Glutamatergic neuron (in vitro differentiated cells): Measurements from ENCODE around the gene HRAS. TPM values are rescaled to one million over a fixed set of nuclear protein-coding genes. Genes with fewer than 3 reads are reported as not detected.

Source experiments
- DNase-seq: peaks from one replicate; pipeline ENCODE4 v3.0.0; 2022
- H3K27ac Mint-ChIP-seq: one replicate; pipeline ENCODE4 v1.8.0; 2020; ENCODE audit warnings: mild to moderate bottlenecking, mixed read lengths, inconsistent platforms; ENCODE audit not compliant: unreplicated experiment
- H3K27me3 Mint-ChIP-seq: one replicate; pipeline ENCODE4 v1.8.0; 2020; ENCODE audit warnings: mild to moderate bottlenecking, moderate library complexity, mixed read lengths, inconsistent platforms; ENCODE audit not compliant: unreplicated experiment
- H3K36me3 Mint-ChIP-seq: one replicate; pipeline ENCODE4 v1.8.0; 2020; ENCODE audit warnings: mild to moderate bottlenecking, mixed read lengths, inconsistent platforms; ENCODE audit not compliant: unreplicated experiment
- H3K4me1 Mint-ChIP-seq: one replicate; pipeline ENCODE4 v1.8.0; 2020; ENCODE audit warnings: mild to moderate bottlenecking, low read depth, mixed read lengths, inconsistent platforms; ENCODE audit not compliant: unreplicated experiment
- H3K4me3 Mint-ChIP-seq: one replicate; pipeline ENCODE4 v1.8.0; 2020; ENCODE audit warnings: mild to moderate bottlenecking, mixed read lengths, inconsistent platforms; ENCODE audit not compliant: unreplicated experiment
- H3K9me3 Mint-ChIP-seq: one replicate; pipeline ENCODE4 v1.8.0; 2020; ENCODE audit warnings: mild to moderate bottlenecking, moderate library complexity, mixed read lengths, inconsistent platforms; ENCODE audit not compliant: unreplicated experiment
- CTCF ChIP-seq: fragments of 200-600 bp; sonication (generic); IDR thresholded peaks from one replicate; pipeline ENCODE4 v1.5.0; 2021; ENCODE audit not compliant: partially characterized antibody, unreplicated experiment
- total RNA-seq: library from RNA; stranded (reverse); fragmentation: NEBNext Ultra II Directional; extraction: Animal tissue kit (Norgen Biotek cat#: 25700); gene quantifications from one replicate; pipeline ENCODE4 v1.2.1, GENCODE V29; 2021; ENCODE audit not compliant: unreplicated experiment

Gene HRAS
- total RNA-seq, 1 donor from 2014 or later: 140 TPM

GRCh38 chr11:567011-567628 is 31.7 kb upstream of the HRAS start:
- Mint-ChIP-seq H3K36me3 (no peaks in the 10 kb centered on the region), H3K27ac (peak overlapping the region; percentile 28), H3K27me3 (peaks cover 9% of the 10 kb centered on the region), H3K4me1 (no peaks in the 10 kb centered on the region), H3K9me3 (peaks cover 2% of the 10 kb centered on the region), H3K4me3 (peak overlapping the region; percentile 85)
- DNase-seq: no peak
- no peak for TF ChIP-seq CTCF

- no peak for TF ChIP-seq CTCF
- no peak overlapping the region for H3K27ac Mint-ChIP-seq
- DNase-seq: no peak
- no peak overlapping the region for H3K4me3 Mint-ChIP-seq
- H3K9me3 Mint-ChIP-seq: peaks cover 2% of the 10 kb centered on the region
- H3K27me3 Mint-ChIP-seq: peaks cover 9% of the 10 kb centered on the region
- H3K36me3 Mint-ChIP-seq: no peaks in the 10 kb centered on the region
- H3K4me1 Mint-ChIP-seq: no peaks in the 10 kb centered on the region
Observed at GRCh38 chr11:565921-566509, 30.6 kb upstream of the HRAS start.

- H3K27me3 Mint-ChIP-seq: peaks cover 7% of the 10 kb centered on the region
- H3K4me1 Mint-ChIP-seq: no peaks in the 10 kb centered on the region
- TF ChIP-seq CTCF: no peak
- H3K27ac Mint-ChIP-seq: no peak overlapping the region
- no peak for DNase-seq
- H3K9me3 Mint-ChIP-seq: peaks cover 8% of the 10 kb centered on the region
- H3K36me3 Mint-ChIP-seq: no peaks in the 10 kb centered on the region
- no peak overlapping the region for H3K4me3 Mint-ChIP-seq
Observed at GRCh38 chr11:563812-564578, 28.6 kb upstream of the HRAS start.

GRCh38 chr11:563066-563811 is 27.9 kb upstream of the HRAS start:
- peaks cover 7% of the 10 kb centered on the region for H3K27me3 Mint-ChIP-seq
- TF ChIP-seq CTCF: no peak
- H3K36me3 Mint-ChIP-seq: no peaks in the 10 kb centered on the region
- H3K27ac Mint-ChIP-seq: no peak overlapping the region
- no peak overlapping the region for H3K4me3 Mint-ChIP-seq
- peaks cover 8% of the 10 kb centered on the region for H3K9me3 Mint-ChIP-seq
- no peak for DNase-seq
- no peaks in the 10 kb centered on the region for H3K4me1 Mint-ChIP-seq
